ENCODE measurements around the gene UQCRHL. TPM values are rescaled to one million over a fixed set of nuclear protein-coding genes. Genes with fewer than 3 reads are reported as not detected.

Gene UQCRHL
- total and polyA plus RNA-seq, 2 of the 8 experiments (the other 6 are each of a cell fraction or from before 2014, with no cell fraction given) = 3.7 to 3.9 TPM

DNA sequence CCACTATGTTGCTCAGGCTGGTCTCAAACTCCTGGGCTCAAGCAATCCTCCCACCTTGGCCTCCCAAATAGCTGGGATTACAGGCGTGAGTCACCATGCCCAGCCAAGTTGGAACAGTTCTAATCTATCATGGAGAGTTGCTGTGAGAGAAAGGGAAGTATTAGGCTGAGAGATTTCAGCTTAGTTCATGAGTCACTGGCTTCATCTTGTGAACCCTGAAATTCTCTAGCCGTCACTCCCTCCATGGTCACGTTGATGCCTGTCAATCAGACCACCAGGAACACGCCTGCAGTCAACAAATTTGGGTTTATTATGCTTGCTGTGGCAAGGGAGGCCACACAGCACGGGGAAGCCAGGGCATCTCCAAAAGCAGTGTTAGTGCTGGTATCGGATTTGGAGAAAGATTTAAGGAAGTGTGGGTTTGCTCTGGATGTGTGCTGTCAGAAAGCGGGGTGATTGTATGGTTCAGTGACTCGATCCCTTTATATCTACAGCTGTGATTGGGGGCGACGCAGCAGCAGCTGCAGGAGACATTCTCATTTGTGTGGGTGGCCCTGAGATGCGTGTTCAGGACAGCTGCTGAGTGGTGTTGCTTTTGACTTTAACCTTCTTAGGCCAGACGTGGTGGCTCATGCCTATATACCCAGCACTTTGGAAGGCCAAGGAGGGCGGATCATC lies 18.7 kb downstream of the UQCRHL start:
- H3K4ac ChIP-seq (replicated peaks; ENCODE audit: insufficient read length, low read depth, low read length) = no peak overlapping the region
- no peaks in the 10 kb centered on the region for H3K23me2 ChIP-seq (ENCODE audit: low read depth, low read length)
- H3K4me2 ChIP-seq (ENCODE audit: insufficient read depth in 1 of 2, low read depth in 2 of 2, low read length in 2 of 2) = no peak overlapping the region
- peaks cover 6 to 8% (median 7%) of the 10 kb centered on the region in 4 experiments; a peak in 6 of 8 replicates for H3K36me3 ChIP-seq (ENCODE audit: control insufficient read depth in 2 of 4, insufficient read depth in 4 of 4, low read length in 3 of 4)
- no peak overlapping the region for H4K5ac ChIP-seq (ENCODE audit: insufficient read length, low read depth, low read length)
- H3K9ac ChIP-seq (replicated peaks in 1 of 4; ENCODE audit: extremely low read depth in 1 of 4, low read depth in 3 of 4, low read length in 3 of 4) = no peak overlapping the region
- peaks cover 0 to 2% of the 10 kb centered on the region in 2 experiments for H4K20me1 ChIP-seq (replicated peaks in 1 of 2; ENCODE audit: control insufficient read depth in 1 of 2, insufficient read depth in 2 of 2, low read length in 2 of 2)
- no peak overlapping the region for H3K56ac ChIP-seq (replicated peaks; ENCODE audit: insufficient read length, low read depth, low read length)
- no peaks in the 10 kb centered on the region; a peak in 1 of 7 replicates for H3K27me3 ChIP-seq (replicated peaks in 1 of 4; ENCODE audit: control insufficient read depth in 3 of 4, extremely low read depth in 1 of 4, insufficient read depth in 3 of 4, low read length in 3 of 4)
- H3K79me2 ChIP-seq (ENCODE audit: control insufficient read depth in 1 of 2, insufficient read depth in 2 of 2, low read length in 2 of 2) = no peaks in the 10 kb centered on the region
- H3K9me3 ChIP-seq (ENCODE audit: insufficient read depth in 2 of 2, low read depth in 1 of 2, low read length in 1 of 2) = no peaks in the 10 kb centered on the region
- no peak overlapping the region for H2BK20ac ChIP-seq (ENCODE audit: low read length)
- no peak overlapping the region for H2BK120ac ChIP-seq (replicated peaks; ENCODE audit: low read depth, low read length)
- no peaks in the 10 kb centered on the region for H3K79me1 ChIP-seq (ENCODE audit: low read depth, low read length)
- CTCF ChIA-PET (ENCODE audit: partially characterized antibody) = interaction anchor here (0.6 to 1.5 kb wide), 10 partner anchors 13 to 268 kb away, joined by 3 to 4 read pairs (median 3); no protein-coding TSS in a partner anchor
- no peak overlapping the region for H2AK5ac ChIP-seq (ENCODE audit: low read depth, low read length)
- DNase-seq (ENCODE audit: low read depth in 1 of 2, low spot score in 2 of 2) (no peak), FAIRE-seq (no peak)
- H4K8ac ChIP-seq (ENCODE audit: extremely low read depth, insufficient read depth, low read length) = no peak overlapping the region
- 91% methylated on average over 13 of the region's 13 CpGs; no CpG with 5 or more reads in 1 of the 2 experiments for WGBS, 2 experiments (ENCODE audit: extremely low coverage in 1 of 2, insufficient coverage in 1 of 2, insufficient read length in 1 of 2, insufficient replicate concordance in 2 of 2, low coverage in 1 of 2, low lambda C conversion rate in 2 of 2, missing lambda C conversion rate in 1 of 2)
- H4K91ac ChIP-seq (replicated peaks; ENCODE audit: insufficient read length, low read length) = no peak overlapping the region
- H2BK12ac ChIP-seq (ENCODE audit: low read depth, low read length) = 0 out of 2 replicates have a peak overlapping the region, but pooled peaks have one; percentile 68
- POLR2A ChIA-PET (ENCODE audit: partially characterized antibody) = interaction anchor here (0.7 to 3.5 kb wide), 3 partner anchors 11 to 31 kb away, joined by 3 to 10 read pairs (median 3); no protein-coding TSS in a partner anchor
- H3K18ac ChIP-seq (ENCODE audit: extremely low read depth, low read length) = no peak overlapping the region
- no peak overlapping the region for H2BK15ac ChIP-seq (ENCODE audit: low read length)
- no peak overlapping the region for H3K14ac ChIP-seq (ENCODE audit: insufficient read length)
- no peak overlapping the region for H2AFZ ChIP-seq (ENCODE audit: low read length)
- no peak overlapping the region for H3K4me3 ChIP-seq (ENCODE audit: extremely low read depth in 1 of 4, insufficient read depth in 2 of 4, low read depth in 3 of 4, low read length in 4 of 4)
- no peak overlapping the region; the same call in 1 of the 2 replicates for H2BK5ac ChIP-seq (ENCODE audit: low read depth, low read length)
- no peaks in the 10 kb centered on the region for H3K4me1 ChIP-seq (replicated peaks in 1 of 4; ENCODE audit: control insufficient read depth in 3 of 4, insufficient read depth in 4 of 4, low read length in 3 of 4)
- H3K23ac ChIP-seq (ENCODE audit: insufficient read length) = no peak overlapping the region
- no peak overlapping the region for H3K27ac ChIP-seq (ENCODE audit: low read depth, low read length)
- no peak for TF ChIP-seq CBX8 (IDR thresholded peaks at IDR 0.05; ENCODE audit: borderline replicate concordance, low read depth, low read length)
- no peak for TF ChIP-seq RAD21 (IDR thresholded peaks at IDR 0.05 in 1 of 2, conservative IDR thresholded peaks at IDR 0.05 in 1 of 2; ENCODE audit: low read depth in 2 of 2, low read length in 2 of 2)
- no peak for TF ChIP-seq TAF1 (IDR thresholded peaks at IDR 0.05; ENCODE audit: low read depth, low read length)
- no peak for TF ChIP-seq MAFK (IDR thresholded peaks at IDR 0.05; ENCODE audit: low read depth, low read length)
- no peak for TF ChIP-seq SRF (IDR thresholded peaks at IDR 0.05; ENCODE audit: low read depth, low read length)
- no peak for TF ChIP-seq KDM5A (IDR thresholded peaks at IDR 0.05; ENCODE audit: low read length)
- TF ChIP-seq CHD2 (IDR thresholded peaks at IDR 0.05; ENCODE audit: low read length) = no peak
- no peak for TF ChIP-seq SIRT6 (IDR thresholded peaks at IDR 0.05; ENCODE audit: low read length)
- no peak for TF ChIP-seq PHF8 (conservative IDR thresholded peaks at IDR 0.05; ENCODE audit: low read depth, low read length)
- no peak for TF ChIP-seq NRF1 (IDR thresholded peaks at IDR 0.05; ENCODE audit: low read depth, low read length)
- no peak for TF ChIP-seq YY1 (IDR thresholded peaks at IDR 0.05; ENCODE audit: low read depth, low read length)
- no peak for TF ChIP-seq JUN (IDR thresholded peaks at IDR 0.05; ENCODE audit: low read depth, low read length)
- no peak for TF ChIP-seq SP4 (IDR thresholded peaks at IDR 0.05; ENCODE audit: low read length)
- no peak for TF ChIP-seq BCL11A (IDR thresholded peaks at IDR 0.05; ENCODE audit: low read depth in 2 of 2, low read length in 2 of 2)

Measured in H1 (cell line).